ENCODE measurements around the gene KDM1A. TPM values are rescaled to one million over a fixed set of nuclear protein-coding genes. Genes with fewer than 3 reads are reported as not detected.

KDM1A gene
- total and polyA plus RNA-seq, 2 donors (not counting 3 experiments of a cell fraction or from before 2014, with no cell fraction given) = 105 to 111 TPM

- Histone ChIP-seq H3K36me3 (ENCODE audit: control insufficient read depth in 2 of 2, extremely low read depth in 1 of 2, insufficient read depth in 2 of 2, low read length in 2 of 2) (no peaks in the 10 kb centered on the region), H3K27me3 (ENCODE audit: control insufficient read depth in 2 of 2, insufficient read depth in 2 of 2, low read length in 2 of 2) (no peaks in the 10 kb centered on the region), H3K27ac (ENCODE audit: insufficient read depth, low read depth, low read length) (no peak overlapping the region), H3K9me3 (replicated peaks; ENCODE audit: control insufficient read depth, insufficient read depth, low read length) (no peaks in the 10 kb centered on the region), H3K4me3 (replicated peaks in 1 of 3; ENCODE audit: insufficient read depth in 1 of 3, low read depth in 1 of 3, low read length in 3 of 3) (no peak overlapping the region), H3K4me2 (ENCODE audit: insufficient read depth, low read length) (no peak overlapping the region), H3K79me2 (ENCODE audit: control insufficient read depth, insufficient read depth, low read length) (peaks cover 93% of the 10 kb centered on the region), H4K20me1 (replicated peaks; ENCODE audit: control insufficient read depth, extremely low read depth, insufficient read depth, low read length) (peaks cover 6% of the 10 kb centered on the region), H2AFZ (ENCODE audit: low read depth, low read length) (no peak overlapping the region), H3K9me1 (replicated peaks; ENCODE audit: control insufficient read depth, extremely low read depth, insufficient read depth, low read length) (no peaks in the 10 kb centered on the region), H3K9ac (replicated peaks; ENCODE audit: extremely low read depth, insufficient read depth, low read length) (no peak overlapping the region), H3K4me1 (ENCODE audit: control insufficient read depth, extremely low read depth, insufficient read depth, low read length) (no peaks in the 10 kb centered on the region)
- intact Hi-C loops (cut with micrococcal nuclease) = no loop called here
- no peak for TF ChIP-seq JUN (IDR thresholded peaks at IDR 0.05; ENCODE audit: borderline replicate concordance, insufficient read depth, insufficient read length, low read depth)
- no peak for TF ChIP-seq POLR2AphosphoS5 (IDR thresholded peaks at IDR 0.05; ENCODE audit: insufficient read depth, low read depth, low read length)
- TF ChIP-seq EZH2 (IDR thresholded peaks at IDR 0.05; ENCODE audit: borderline replicate concordance, low read depth, low read length, severe bottlenecking) = no peak
- no peak for TF ChIP-seq GATA2 (IDR thresholded peaks at IDR 0.05; ENCODE audit: insufficient read depth, insufficient read length, low read depth, low read length)
- TF ChIP-seq FOS (IDR thresholded peaks at IDR 0.05; ENCODE audit: borderline replicate concordance, insufficient read depth, low read length) = no peak
- TF ChIP-seq MYC (IDR thresholded peaks at IDR 0.05; ENCODE audit: low read depth, low read length) = no peak
- TF ChIP-seq POLR2A (IDR thresholded peaks at IDR 0.05; ENCODE audit: low read depth, low read length) = no peak
- no peak for TF ChIP-seq CTCF (IDR thresholded peaks at IDR 0.05; ENCODE audit: extremely low read depth in 1 of 2, insufficient read depth in 1 of 2, low read depth in 1 of 2, low read length in 2 of 2)
- no peak for TF ChIP-seq MAX (IDR thresholded peaks at IDR 0.05; ENCODE audit: insufficient read depth, insufficient read length)
- DNase-seq (ENCODE audit: low read depth, low spot score) (no peak), FAIRE-seq (no peak)
- dilution Hi-C loops (cut with MboI; ENCODE audit: extremely low pct_ligation_motif_present, low sequenced_read_pairs) = no loop called here
- POLR2A ChIA-PET = no interaction called here
- no TSS peak for BruUV-seq (replicated peaks)
- CTCF ChIA-PET = no interaction called here
Measured at GRCh38 chr1:23026568-23026967, 7.3 kb downstream of the KDM1A start.
